GM04504 (cell line): ENCODE results near the gene SEC61A1.

Experiments used
- DNase-seq: peaks from one replicate; pipeline ENCODE4 v3.0.0-alpha.2; 2012; ENCODE audit warnings: low read depth

The SEC61A1 gene

DNA sequence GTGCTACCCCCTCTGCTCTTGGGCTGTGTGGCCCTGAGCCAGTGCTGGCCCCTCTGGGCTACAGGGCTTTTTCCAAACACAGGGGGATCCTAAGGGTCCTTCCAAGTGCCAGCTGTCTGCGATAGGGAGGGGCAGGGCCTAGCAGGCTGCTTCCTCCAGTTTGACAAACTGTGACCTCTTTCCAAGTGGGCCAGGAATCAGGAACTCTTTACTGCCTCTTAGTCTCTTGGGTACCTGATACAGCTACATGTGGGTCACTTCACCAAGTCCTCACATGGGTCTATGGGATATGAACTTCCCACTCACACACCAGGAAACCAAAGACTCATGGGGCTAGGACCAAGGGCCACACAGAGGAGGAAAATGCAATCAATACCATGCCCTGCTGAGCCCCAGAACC is 25.4 kb downstream of the SEC61A1 start:
- no peak for DNase-seq

DNA sequence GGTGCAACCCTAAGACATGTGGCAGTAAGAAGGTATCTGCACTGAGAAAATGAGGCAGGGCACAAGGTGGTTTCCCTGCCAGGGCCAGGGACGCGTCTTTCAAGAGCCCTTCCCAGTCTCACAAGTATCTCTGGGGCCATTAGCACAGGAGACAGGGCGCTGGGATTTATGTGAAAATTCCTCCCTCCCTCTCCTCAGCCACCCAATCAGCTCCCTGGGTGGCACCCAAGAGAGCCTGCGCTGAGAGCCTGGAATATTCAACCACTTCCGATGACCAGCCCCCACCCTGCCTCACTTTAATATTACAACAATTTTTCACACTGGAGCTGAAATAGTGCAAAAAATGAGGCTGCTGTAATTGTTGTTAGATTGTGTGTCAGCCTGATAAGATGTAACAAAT is 26.1 kb downstream of the SEC61A1 start:
- no peak for DNase-seq

DNA sequence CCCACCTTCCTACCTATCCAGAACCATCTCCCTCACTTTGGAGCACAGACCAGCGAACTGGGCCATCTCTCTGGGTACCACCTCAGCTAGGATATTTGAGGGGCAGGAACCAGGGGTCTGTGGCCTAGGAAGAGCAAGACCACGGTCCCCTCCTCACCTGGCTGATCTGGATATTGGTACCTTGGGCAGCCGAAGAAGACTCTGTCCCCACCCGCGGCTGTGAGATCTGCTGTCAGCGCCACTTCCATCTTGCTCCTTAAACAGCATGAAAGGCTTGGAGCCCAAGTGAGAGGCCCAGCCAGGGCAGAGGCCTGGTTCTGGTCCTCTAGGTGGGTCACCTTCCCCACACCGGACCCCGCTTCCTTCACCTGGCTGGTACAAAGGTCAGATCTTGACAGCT is 26.6 kb downstream of the SEC61A1 start:
- DNase-seq: no peak

DNA sequence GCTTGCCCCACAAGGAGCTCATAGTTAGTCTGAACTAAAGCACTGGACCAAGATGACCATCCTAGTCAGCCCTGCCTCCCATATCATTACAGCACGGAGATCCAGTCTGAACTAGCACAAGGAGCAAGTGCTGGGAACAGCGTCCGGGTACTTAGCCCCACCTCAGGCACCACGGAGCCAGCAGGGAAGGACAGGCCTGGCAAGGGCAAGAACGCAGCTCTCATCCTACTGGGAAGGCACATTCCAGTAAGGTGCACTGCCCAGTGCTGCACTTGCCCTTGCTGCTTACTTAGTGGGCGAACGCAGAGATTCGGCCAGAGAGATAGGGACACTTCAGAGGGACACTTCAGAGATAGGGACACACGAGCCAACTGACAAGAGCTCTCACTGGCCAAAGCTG is 27.6 kb downstream of the SEC61A1 start:
- DNase-seq: no peak

- DNase-seq: peak; percentile 74
These were observed 28.3 kb downstream of the SEC61A1 start for GRCh38 chr3:128080323-128081080.

DNA sequence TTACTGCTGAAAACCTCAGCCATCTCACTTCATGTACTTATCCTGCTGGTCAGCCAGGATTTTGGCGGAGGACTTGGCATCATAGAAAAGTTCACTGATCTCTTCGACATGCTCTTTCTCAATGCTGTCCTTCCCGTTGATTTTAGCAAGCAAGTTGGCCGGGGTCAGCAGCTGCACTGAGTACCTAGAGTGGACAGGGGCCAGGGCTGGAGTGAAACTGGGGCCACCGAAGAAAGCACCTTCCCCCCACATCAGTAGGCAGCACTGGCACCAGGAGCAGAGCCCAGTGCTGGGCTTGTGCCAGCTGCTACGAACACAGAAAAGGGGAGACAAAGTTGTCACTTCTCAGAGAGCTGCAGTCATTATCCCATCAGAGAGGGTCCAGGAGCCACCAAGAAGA is 29.0 kb downstream of the SEC61A1 start:
- DNase-seq: no peak

DNA sequence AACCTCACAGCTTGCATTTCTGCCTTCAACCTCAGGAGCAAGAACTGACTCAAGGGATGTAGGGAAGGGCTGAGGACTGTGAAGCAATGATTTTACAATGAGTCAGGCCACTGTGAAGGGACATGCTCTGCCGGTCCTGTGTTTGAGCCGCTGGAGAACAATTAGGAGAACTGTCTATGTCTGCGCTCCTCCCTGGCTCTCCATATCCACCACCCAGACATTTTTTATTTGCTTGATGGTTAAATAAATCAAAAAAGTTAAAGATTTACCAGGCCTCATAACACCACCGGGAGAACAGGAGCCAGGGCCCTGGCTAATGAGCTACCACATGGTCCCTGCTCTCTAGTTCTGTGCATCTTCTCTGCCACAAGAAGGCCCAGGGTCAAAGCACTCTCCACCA is 29.6 kb downstream of the SEC61A1 start:
- no peak for DNase-seq

GRCh38 chr3:128082546-128082945 is 30.3 kb downstream of the SEC61A1 start:
- DNase-seq: no peak

GRCh38 chr3:128083396-128083795 is 31.2 kb downstream of the SEC61A1 start:
- DNase-seq: no peak

DNA sequence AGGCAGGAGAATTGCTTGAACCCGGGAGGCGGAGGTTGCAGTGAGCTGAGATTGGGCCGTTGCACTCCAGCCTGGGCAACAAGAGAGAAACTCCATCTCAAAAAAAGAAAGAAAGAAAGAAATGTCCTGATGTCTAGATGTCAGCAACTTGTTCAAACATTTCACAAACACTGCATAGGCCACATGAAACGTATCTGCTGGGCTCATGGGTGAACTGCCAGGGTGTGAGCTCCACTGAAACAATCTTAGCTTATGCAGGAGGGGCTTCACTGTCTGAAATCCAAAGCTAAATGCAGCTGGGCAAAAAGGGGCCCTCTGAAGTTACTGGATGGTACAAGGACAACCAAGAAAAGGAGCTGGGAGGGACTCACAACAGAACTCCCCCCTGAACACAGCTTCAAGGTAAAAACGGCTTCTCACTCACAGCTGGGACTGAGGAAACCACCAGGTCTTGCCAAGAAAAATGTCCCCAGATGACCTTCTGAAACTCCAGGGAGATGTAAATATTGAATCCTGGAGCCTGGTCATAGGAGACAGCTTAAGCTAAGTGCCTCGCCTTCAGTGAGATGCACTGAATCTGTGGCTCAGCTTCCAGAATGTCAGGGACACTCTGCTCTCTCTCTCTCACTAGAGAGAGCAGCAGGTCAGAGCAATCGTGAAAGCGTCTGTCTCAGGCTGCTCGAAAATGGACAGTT is 31.9 kb downstream of the SEC61A1 start:
- no peak for DNase-seq

DNA sequence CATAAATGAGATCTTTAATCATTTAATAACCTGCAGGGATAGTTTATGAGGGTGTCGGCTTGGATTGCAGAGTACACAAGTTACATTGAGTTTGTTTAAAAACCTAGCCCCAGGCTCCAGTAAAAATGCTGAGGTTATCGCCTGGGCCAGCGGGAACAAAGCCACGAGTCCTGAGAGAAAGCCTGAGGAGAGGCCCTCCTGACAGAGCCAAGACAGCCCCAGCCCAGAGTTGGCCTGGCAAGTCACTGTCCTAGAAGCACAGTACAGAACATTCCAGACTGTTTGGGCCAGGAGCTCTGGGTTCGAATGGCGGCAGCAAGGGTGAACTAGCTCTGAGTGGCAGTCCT is 32.4 kb downstream of the SEC61A1 start:
- DNase-seq: no peak

GRCh38 chr3:128089135-128089534 is 36.9 kb downstream of the SEC61A1 start:
- no peak for DNase-seq

GRCh38 chr3:128091586-128091985 is 39.3 kb downstream of the SEC61A1 start:
- no peak for DNase-seq

DNA sequence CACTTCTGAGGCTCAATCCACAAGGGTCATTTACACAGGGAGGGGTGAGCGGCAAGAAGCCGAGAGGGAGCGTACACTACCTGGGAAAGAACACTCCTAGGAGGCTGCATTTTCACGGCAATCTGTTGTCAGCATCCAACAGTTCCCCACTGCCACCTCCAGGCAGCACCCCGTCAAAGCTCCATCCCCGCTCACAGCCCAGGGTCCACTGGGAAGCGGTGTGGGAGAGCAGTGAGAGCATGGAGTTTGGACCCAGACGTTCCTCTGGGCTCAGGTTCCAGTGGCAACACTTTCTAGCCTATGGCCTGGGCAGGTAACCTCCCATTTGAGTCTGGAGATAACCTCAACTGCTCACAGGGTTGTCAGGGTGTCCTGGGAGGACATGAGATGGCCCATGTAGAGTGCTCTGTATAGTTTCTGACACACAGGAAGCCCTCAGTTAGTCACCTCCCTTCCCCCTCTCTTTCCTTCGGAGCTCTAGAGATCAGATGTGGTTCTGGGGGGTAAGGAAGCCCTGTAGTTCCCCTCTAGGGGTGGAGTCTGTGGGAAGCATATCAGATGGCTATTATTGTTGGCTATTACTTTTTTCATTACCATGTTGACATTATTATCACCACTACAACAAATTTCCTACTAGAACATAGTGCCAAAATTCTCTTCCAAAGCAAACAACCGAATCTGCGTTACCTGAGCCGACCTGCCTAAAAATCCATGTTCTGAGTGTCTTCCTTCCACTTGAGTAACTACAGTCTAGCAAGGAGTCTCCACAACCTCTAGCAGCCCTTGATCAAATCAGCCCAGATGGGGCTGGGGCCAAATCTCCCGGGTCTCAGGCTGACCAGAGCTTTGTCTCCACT is 42.3 kb downstream of the SEC61A1 start:
- DNase-seq: no peak

DNA sequence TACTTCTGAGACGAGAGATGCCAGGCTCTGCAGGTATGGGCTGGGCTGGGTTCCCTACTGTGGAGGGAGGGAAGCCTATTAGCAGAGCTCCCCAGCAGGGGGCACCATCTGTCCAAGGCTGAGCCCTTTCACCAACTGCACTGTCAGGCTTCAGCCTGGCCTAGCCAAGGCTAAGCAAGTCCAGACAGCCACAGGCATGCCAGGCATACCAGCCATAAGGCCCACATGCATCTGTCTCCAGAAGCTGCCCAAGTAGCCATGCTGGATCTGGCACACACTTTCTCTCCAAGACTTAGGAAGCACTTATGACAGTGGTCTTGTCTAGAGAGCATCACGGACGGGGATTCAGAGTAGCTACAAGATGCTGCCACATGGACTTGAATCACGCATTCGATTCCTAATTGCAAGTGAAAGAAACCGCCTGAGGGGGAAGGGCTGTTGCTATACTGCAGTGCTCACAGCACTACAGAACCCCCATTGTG is 43.0 kb downstream of the SEC61A1 start:
- DNase-seq: peak; percentile 64

DNA sequence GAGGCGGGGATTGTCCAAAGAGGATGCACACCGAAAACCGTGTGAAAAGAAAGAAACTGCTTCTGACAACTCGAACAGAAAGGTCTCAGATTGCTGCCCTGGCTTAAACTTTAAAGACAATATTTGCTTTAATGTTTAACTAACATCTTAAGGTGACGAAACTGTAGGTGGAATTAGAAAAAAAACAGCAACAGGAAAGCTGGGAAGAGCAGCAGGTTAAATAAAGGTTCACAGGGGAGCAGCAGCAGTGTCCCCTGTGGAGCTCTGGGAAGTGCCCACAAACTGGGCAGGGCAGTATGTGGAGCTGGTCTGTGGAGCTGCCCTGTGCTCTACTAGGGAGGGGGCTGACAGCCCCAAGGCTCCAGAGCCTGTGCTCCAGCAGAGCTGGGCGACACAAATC is 46.0 kb downstream of the SEC61A1 start:
- no peak for DNase-seq

DNA sequence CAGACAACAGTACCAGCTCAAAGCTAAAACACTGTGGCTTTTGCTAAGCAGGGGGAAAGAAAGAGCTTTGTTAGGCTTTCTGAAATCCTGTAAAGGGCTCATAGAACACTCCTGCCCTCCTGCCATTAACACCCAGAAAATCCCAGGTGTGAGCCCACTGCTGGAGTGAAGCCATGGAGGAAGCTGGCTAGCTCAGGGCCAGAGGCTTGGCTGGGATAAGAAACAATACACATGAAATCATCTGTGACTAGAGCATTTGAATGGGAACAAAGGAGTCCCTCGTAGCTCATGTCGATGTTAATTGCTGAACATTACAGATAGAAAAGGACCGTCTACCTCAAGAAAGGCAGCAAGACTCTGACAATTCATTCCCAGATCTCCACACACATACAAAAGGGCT is 47.9 kb downstream of the SEC61A1 start:
- DNase-seq: no peak

GRCh38 chr3:128100638-128101037 is 48.4 kb downstream of the SEC61A1 start:
- DNase-seq: no peak

GRCh38 chr3:128103136-128103676 is 51.0 kb downstream of the SEC61A1 start:
- DNase-seq: no peak

DNA sequence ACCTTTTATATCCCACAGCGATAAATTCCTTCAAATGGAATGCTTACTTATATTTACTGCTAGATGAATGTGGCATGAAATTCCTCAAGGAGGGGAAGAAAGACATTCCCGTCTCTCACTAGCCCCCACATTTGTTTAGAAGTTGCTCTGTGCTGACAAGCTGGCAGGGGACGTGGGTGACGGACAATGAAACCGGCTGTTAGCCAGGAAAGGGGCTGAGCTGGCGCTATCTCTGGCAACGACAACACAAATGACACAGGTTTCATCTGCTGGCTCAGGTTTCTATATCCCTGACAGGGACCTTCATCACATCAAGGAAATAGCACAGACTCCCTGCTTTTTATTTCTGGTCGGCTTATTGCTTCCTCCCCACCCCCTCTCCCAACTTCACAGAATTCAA is 55.6 kb downstream of the SEC61A1 start:
- no peak for DNase-seq

DNA sequence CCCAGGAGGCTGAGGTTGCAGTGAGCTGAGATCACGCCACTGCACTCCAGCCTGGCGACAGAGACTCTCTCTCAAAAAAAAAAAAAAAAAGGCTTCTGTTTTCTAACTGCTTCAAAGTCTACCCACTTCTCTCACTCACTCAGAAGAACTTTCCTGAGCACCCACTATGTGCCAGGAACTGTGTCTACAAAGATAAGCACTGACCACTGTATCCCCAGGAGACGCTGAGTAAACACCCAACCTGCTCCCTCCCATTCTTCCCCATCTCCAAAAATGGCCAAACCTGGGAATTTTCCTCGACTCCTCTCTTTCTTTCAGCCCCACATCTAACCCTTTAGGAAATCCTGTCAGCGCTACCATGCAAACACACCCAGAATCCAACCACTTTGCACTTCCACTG is 58.9 kb downstream of the SEC61A1 start:
- DNase-seq: no peak

- peak; percentile 54 for DNase-seq
These were observed 60.2 kb downstream of the SEC61A1 start for GRCh38 chr3:128112357-128112968.
